ENCODE measurements around the gene RBM11.

DNA sequence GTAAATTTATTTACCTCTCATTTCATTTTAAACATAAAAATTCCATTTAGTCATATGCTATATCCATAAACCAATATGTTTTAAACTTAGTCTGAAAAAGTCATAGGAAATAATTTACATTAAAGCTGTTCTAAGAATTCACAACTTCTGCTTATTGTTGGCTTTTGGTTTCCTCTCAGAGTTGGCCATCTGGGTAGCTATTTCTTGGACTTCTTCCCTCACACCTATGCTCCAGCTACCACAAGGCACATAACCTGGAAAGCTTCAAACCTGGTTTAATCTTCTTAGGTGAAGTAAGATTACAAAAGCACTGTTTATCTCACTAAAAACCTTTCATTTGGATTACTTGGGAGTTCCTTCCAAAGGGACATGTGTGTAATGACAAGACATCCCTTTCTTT is 29.8 kb downstream of the RBM11 start:
- TF ChIP-seq EZH2phosphoT487 (IDR thresholded peaks at IDR 0.05; ENCODE audit: borderline replicate concordance, low read length), result no peak
- TF ChIP-seq, protein P1, sequence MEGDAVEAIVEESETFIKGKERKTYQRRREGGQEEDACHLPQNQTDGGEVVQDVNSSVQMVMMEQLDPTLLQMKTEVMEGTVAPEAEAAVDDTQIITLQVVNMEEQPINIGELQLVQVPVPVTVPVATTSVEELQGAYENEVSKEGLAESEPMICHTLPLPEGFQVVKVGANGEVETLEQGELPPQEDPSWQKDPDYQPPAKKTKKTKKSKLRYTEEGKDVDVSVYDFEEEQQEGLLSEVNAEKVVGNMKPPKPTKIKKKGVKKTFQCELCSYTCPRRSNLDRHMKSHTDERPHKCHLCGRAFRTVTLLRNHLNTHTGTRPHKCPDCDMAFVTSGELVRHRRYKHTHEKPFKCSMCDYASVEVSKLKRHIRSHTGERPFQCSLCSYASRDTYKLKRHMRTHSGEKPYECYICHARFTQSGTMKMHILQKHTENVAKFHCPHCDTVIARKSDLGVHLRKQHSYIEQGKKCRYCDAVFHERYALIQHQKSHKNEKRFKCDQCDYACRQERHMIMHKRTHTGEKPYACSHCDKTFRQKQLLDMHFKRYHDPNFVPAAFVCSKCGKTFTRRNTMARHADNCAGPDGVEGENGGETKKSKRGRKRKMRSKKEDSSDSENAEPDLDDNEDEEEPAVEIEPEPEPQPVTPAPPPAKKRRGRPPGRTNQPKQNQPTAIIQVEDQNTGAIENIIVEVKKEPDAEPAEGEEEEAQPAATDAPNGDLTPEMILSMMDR (IDR thresholded peaks at IDR 0.05; ENCODE audit: low read depth, low read length, poor library complexity, severe bottlenecking), result no peak
